Astrocyte of the cerebellum (primary cell): ENCODE results near the gene ESYT2.
A peak's percentile ranks its signal among the peaks of the same experiment; 100 is the strongest.
"Not testable (repeated sequence)": the region's sequence is repeated elsewhere in the genome, so short reads cannot be mapped to it uniquely, and the experiment has no call there.

Experiments
- DNase-seq: peaks from one replicate; pipeline ENCODE4 v3.0.0-alpha.2; 2011; ENCODE audit warnings: low read depth
- H3K4me3 ChIP-seq: 2 replicates; pipeline ENCODE4 v1.5.1; 2011; ENCODE audit warnings: mild to moderate bottlenecking, low read depth, low read length, moderate library complexity
- CTCF ChIP-seq: IDR thresholded peaks from 2 replicates; pipeline ENCODE4 v1.5.1; 2012; ENCODE audit warnings: low read length, low read depth, moderate library complexity, mild to moderate bottlenecking; ENCODE audit errors: missing control alignments
- in situ Hi-C: cut with HindIII; loops from 2 replicates; pipeline ENCODE4 v1.10.0; 2017; ENCODE audit warnings: low sequenced_read_pairs

The ESYT2 gene

GRCh38 chr7:158698657-158699195, 130.6 kb downstream of the ESYT2 start:
- no peak for DNase-seq
- no peak for TF ChIP-seq CTCF
- no peak overlapping the region for H3K4me3 ChIP-seq
- in situ Hi-C loops, result no loop called here

GRCh38 chr7:158697597-158697996, 131.7 kb downstream of the ESYT2 start:
- DNase-seq, in situ Hi-C loops, H3K4me3 ChIP-seq: not testable (repeated sequence)

GRCh38 chr7:158695726-158696452, 133.4 kb downstream of the ESYT2 start:
- in situ Hi-C loops, result no loop called here
- peak; percentile 72 for TF ChIP-seq CTCF
- no peak overlapping the region for H3K4me3 ChIP-seq
- peak; percentile 61 for DNase-seq

- no peak for DNase-seq
- in situ Hi-C loops, result no loop called here
- TF ChIP-seq CTCF, result no peak
- H3K4me3 ChIP-seq, result no peak overlapping the region
These were observed 134.3 kb downstream of the ESYT2 start for GRCh38 chr7:158695056-158695455.

- in situ Hi-C loops, result no loop called here
- H3K4me3 ChIP-seq, result no peak overlapping the region
- no peak for TF ChIP-seq CTCF
- no peak for DNase-seq
These were observed 134.7 kb downstream of the ESYT2 start for GRCh38 chr7:158694650-158695049.

GRCh38 chr7:158689488-158689887, 139.8 kb downstream of the ESYT2 start:
- H3K4me3 ChIP-seq, result no peak overlapping the region
- TF ChIP-seq CTCF, result no peak
- in situ Hi-C loops, result no loop called here
- no peak for DNase-seq

- no peak for TF ChIP-seq CTCF
- DNase-seq, result no peak
- in situ Hi-C loops, result no loop called here
These were observed 141.9 kb downstream of the ESYT2 start for GRCh38 chr7:158687406-158687805.

More at GRCh38 chr7:158687406-158687805, 141.9 kb downstream of the ESYT2 start:
- H3K4me3 ChIP-seq, result no peak overlapping the region
